Liver (tissue), 9 donors: Measurements from ENCODE around the gene ELF4. TPM values are rescaled to one million over a fixed set of nuclear protein-coding genes. Genes with fewer than 3 reads are reported as not detected.

ENCODE experiments used
- DNase-seq: peaks from one replicate; pipeline ENCODE4 v3.0.0-alpha.2; 2017; ENCODE audit warnings: low spot score
- H3K27ac ChIP-seq, 2 donors: one replicate each; pipeline ENCODE4 v1.7.0; 2013; ENCODE audit warnings: inconsistent platforms in 2 of 2, low read length in 2 of 2, control low read depth in 1 of 2, low read depth in 1 of 2, mild to moderate bottlenecking in 1 of 2
- H3K27me3 ChIP-seq, 4 donors: one replicate each; pipeline versions ENCODE4 v1.6.1 to v1.7.0; 2013; ENCODE audit warnings: low read length in 3 of 4, inconsistent platforms in 1 of 4, mild to moderate bottlenecking in 1 of 4, moderate library complexity in 1 of 4; ENCODE audit not compliant: control insufficient read depth in 4 of 4, insufficient read depth in 4 of 4
- H3K36me3 ChIP-seq, 4 donors: one replicate each; pipeline versions ENCODE4 v1.6.1 to v1.7.0; 2013; ENCODE audit warnings: low read length in 3 of 4, mild to moderate bottlenecking in 3 of 4, low read depth in 1 of 4, moderate library complexity in 1 of 4; ENCODE audit not compliant: control insufficient read depth in 4 of 4, insufficient read depth in 3 of 4
- H3K4me1 ChIP-seq, 4 donors: one replicate each; pipeline versions ENCODE4 v1.6.1 to v1.7.0; 2013; ENCODE audit warnings: low read length in 3 of 4, mild to moderate bottlenecking in 3 of 4, moderate library complexity in 1 of 4; ENCODE audit not compliant: control insufficient read depth in 4 of 4, insufficient read depth in 4 of 4
- H3K4me3 ChIP-seq, 3 donors: one replicate each; pipeline versions ENCODE4 v1.6.1 to v1.7.0; 2013; ENCODE audit warnings: low read length in 3 of 3, control low read depth in 1 of 3, low read depth in 1 of 3, mild to moderate bottlenecking in 1 of 3
- H3K9ac ChIP-seq, 2 donors: one replicate each; pipeline ENCODE4 v1.7.0; 2013; ENCODE audit warnings: low read length in 2 of 2, mild to moderate bottlenecking in 2 of 2, moderate library complexity in 2 of 2, control low read depth in 1 of 2, low read depth in 1 of 2
- H3K9me3 ChIP-seq, 4 donors: one replicate each; pipeline versions ENCODE4 v1.6.1 to v1.7.0; 2013; ENCODE audit warnings: low read length in 3 of 4; ENCODE audit not compliant: control insufficient read depth in 4 of 4
- ATF3 ChIP-seq: IDR thresholded peaks from 2 replicates; pipeline ENCODE4 v1.6.1; 2016; ENCODE audit warnings: antibody characterized with exemption
- CTCF ChIP-seq: fragments of 150-350 bp; IDR thresholded peaks from 2 replicates; pipeline ENCODE4 v1.5.1; 2017; ENCODE audit warnings: improper control_type of control experiment, low read depth, low read length; ENCODE audit not compliant: missing input control
- EGR1 ChIP-seq, 2 donors: IDR thresholded peaks; 2 replicates each; pipeline ENCODE4 v1.6.1; 2016 to 2018; ENCODE audit warnings: antibody characterized with exemption in 2 of 2, low read depth in 2 of 2
- FOXA1 ChIP-seq: IDR thresholded peaks from 2 replicates; pipeline ENCODE4 v1.6.1; 2016; ENCODE audit warnings: antibody characterized with exemption
- FOXA2 ChIP-seq: IDR thresholded peaks from 2 replicates; pipeline ENCODE4 v1.6.1; 2016; ENCODE audit warnings: antibody characterized with exemption
- GABPA ChIP-seq, 2 donors: IDR thresholded peaks in 1 of 2; conservative IDR thresholded peaks in 1 of 2; 2 replicates each; pipeline ENCODE4 v1.6.1; 2016; ENCODE audit warnings: antibody characterized with exemption in 2 of 2, mild to moderate bottlenecking in 1 of 2, moderate library complexity in 1 of 2
- HNF4A ChIP-seq, 2 donors: conservative IDR thresholded peaks; 2 replicates each; pipeline ENCODE4 v1.6.1; 2016; ENCODE audit warnings: antibody characterized with exemption in 2 of 2, mild to moderate bottlenecking in 2 of 2
- HNF4G ChIP-seq: IDR thresholded peaks from 2 replicates; pipeline ENCODE4 v1.6.1; 2016; ENCODE audit warnings: antibody characterized with exemption
- JUND ChIP-seq, 2 donors: IDR thresholded peaks; 2 replicates each; pipeline ENCODE4 v1.6.1; 2016; ENCODE audit warnings: antibody characterized with exemption in 2 of 2
- MAX ChIP-seq: IDR thresholded peaks from 2 replicates; pipeline ENCODE4 v1.6.1; 2016; ENCODE audit warnings: antibody characterized with exemption
- NR2F2 ChIP-seq: IDR thresholded peaks from 2 replicates; pipeline ENCODE4 v1.6.1; 2016; ENCODE audit warnings: antibody characterized with exemption
- RAD21 ChIP-seq, 2 donors: IDR thresholded peaks; 2 replicates each; pipeline ENCODE4 v1.6.1; 2016; ENCODE audit warnings: antibody characterized with exemption in 2 of 2, mild to moderate bottlenecking in 2 of 2
- REST ChIP-seq: IDR thresholded peaks from 2 replicates; pipeline ENCODE4 v1.6.1; 2016; ENCODE audit warnings: antibody characterized with exemption, mild to moderate bottlenecking
- RXRA ChIP-seq, 2 donors: IDR thresholded peaks; 2 replicates each; pipeline ENCODE4 v1.6.1; 2017 to 2018; ENCODE audit warnings: antibody characterized with exemption in 2 of 2, mild to moderate bottlenecking in 1 of 2
- SP1 ChIP-seq: IDR thresholded peaks from 2 replicates; pipeline ENCODE4 v1.6.1; 2018; ENCODE audit warnings: antibody characterized with exemption, mild to moderate bottlenecking
- TAF1 ChIP-seq: conservative IDR thresholded peaks from 2 replicates; pipeline ENCODE4 v1.6.1; 2016; ENCODE audit warnings: antibody characterized with exemption, mild to moderate bottlenecking
- YY1 ChIP-seq: IDR thresholded peaks from 2 replicates; pipeline ENCODE4 v1.6.1; 2016; ENCODE audit warnings: antibody characterized with exemption, mild to moderate bottlenecking
- ZBTB33 ChIP-seq: IDR thresholded peaks from 2 replicates; pipeline ENCODE4 v1.6.1; 2016; ENCODE audit warnings: antibody characterized with exemption
- WGBS: extraction: QIAGEN DNeasy Blood & Tissue Kit; methylation state at CpG from one replicate; pipeline ENCODE4 v1.1.7; 2013; 5-methylcytosine and 5-hydroxymethylcytosine counted together
- polyA plus RNA-seq, 2 donors: library from polyadenylated mRNA; stranded (reverse) in 1 of 2; unstranded in 1 of 2; fragments of 200-250 nt in 1 of 2; fragments of >200 nt in 1 of 2; fragmentation: Nextera tagmentation in 1 of 2; extraction: Ambion mirVana in 1 of 2; gene quantifications; one replicate each; pipeline versions ENCODE4 v1.2.1 to v1.2.3, GENCODE V29; 2013 to 2015
- total RNA-seq, 2 donors: library from RNA; depleted of rRNA; stranded (reverse); fragments of >200 nt; gene quantifications; one replicate each; pipeline ENCODE4 v1.2.3, GENCODE V29; 2014
- donor health status: healthy.
- donor health status: healthy.
- donor health status: healthy.
- donor health status: healthy.
- donor health status: healthy.

Gene ELF4
- total and polyA plus RNA-seq, 4 donors: 0.35 to 4.7 (median 1.5) TPM

- Histone ChIP-seq H3K4me1 (peaks cover 2 to 11% (median 6%) of the 10 kb centered on the region in 4 donors), H3K4me3 (no peak overlapping the region), H3K36me3 (peaks cover 0 to 2% (median 0%) of the 10 kb centered on the region in 4 donors), H3K9me3 (no peaks in the 10 kb centered on the region), H3K9ac (no peak overlapping the region), H3K27ac (no peak overlapping the region), H3K27me3 (no peaks in the 10 kb centered on the region)
- TF ChIP-seq NR2F2 (no peak), MAX (no peak), FOXA1 (no peak), RAD21 (IDR thresholded peaks at IDR 0.05) (no peak), FOXA2 (no peak), ZBTB33 (no peak), ATF3 (no peak), HNF4G (no peak), TAF1 (no peak), CTCF (no peak), HNF4A (conservative IDR thresholded peaks at IDR 0.05) (no peak), GABPA (IDR thresholded peaks at IDR 0.05 in 1 of 2, conservative IDR thresholded peaks at IDR 0.05 in 1 of 2) (no peak), REST (no peak), YY1 (no peak), SP1 (no peak), EGR1 (IDR thresholded peaks at IDR 0.05; ENCODE audit: low read depth in 2 of 2) (no peak), JUND (IDR thresholded peaks at IDR 0.05) (no peak), RXRA (IDR thresholded peaks at IDR 0.05) (no peak)
- WGBS: 92% methylated on average over 2 of the region's 2 CpGs
- no peak for DNase-seq
Observed at GRCh38 chrX:130158311-130158710, 48.0 kb upstream of the ELF4 start.
